ENCODE results near the gene HHLA2. TPM values are rescaled to one million over a fixed set of nuclear protein-coding genes. Genes with fewer than 3 reads are reported as not detected.
"Not testable (repeated sequence)": the region's sequence is repeated elsewhere in the genome, so short reads cannot be mapped to it uniquely, and the experiment has no call there.

The HHLA2 gene
- total RNA-seq, 3 donors from 2014 or later (not counting 1 experiment from before 2014, with no cell fraction given) = 0.09 TPM; not detected in 2

DNA sequence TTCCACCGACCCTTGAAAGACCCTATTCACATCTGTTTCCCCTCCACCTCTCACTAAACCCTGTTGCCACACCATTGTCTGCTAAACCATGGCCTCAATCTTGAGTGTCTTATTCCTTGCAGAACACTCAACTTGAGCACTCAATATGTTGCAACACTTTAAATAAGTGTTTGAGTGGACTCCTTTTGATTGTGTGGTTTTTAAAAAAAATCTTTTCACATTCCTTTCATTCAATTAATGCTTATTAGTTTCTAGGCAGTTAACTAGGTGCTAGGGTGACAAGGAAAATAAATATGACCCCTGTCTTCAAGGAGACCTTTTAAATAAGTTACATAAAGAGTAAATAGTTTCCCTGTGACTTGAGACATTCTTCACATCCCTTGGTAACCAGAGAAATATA lies 13.3 kb upstream of the HHLA2 start:
- Mint-ChIP-seq H3K27ac (no peak overlapping the region), H3K36me3 (peaks cover 20% of the 10 kb centered on the region), H3K4me1 (no peaks in the 10 kb centered on the region), H3K4me3 (no peak overlapping the region), H3K9me3 (peaks cover 6 to 10% of the 10 kb centered on the region in 2 donors), H3K27me3 (ENCODE audit: low read depth in 2 of 2) (peaks cover 0 to 2% of the 10 kb centered on the region in 2 donors)
- H3K27ac ChIP-seq (ENCODE audit: low read length) = no peak overlapping the region
- intact Hi-C loops (cut with micrococcal nuclease) = no loop called here
- H3K4me3 ChIP-seq (ENCODE audit: low read length) = no peak overlapping the region
- TF ChIP-seq, protein P1, sequence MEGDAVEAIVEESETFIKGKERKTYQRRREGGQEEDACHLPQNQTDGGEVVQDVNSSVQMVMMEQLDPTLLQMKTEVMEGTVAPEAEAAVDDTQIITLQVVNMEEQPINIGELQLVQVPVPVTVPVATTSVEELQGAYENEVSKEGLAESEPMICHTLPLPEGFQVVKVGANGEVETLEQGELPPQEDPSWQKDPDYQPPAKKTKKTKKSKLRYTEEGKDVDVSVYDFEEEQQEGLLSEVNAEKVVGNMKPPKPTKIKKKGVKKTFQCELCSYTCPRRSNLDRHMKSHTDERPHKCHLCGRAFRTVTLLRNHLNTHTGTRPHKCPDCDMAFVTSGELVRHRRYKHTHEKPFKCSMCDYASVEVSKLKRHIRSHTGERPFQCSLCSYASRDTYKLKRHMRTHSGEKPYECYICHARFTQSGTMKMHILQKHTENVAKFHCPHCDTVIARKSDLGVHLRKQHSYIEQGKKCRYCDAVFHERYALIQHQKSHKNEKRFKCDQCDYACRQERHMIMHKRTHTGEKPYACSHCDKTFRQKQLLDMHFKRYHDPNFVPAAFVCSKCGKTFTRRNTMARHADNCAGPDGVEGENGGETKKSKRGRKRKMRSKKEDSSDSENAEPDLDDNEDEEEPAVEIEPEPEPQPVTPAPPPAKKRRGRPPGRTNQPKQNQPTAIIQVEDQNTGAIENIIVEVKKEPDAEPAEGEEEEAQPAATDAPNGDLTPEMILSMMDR (IDR thresholded peaks at IDR 0.05) = no peak
- 53% methylated on average over 1 of the region's 1 CpG for WGBS (ENCODE audit: insufficient coverage)
- DNase-seq (no peak), ATAC-seq (no peak)
- no peaks in the 10 kb centered on the region for H3K36me3 ChIP-seq (ENCODE audit: control insufficient read depth, insufficient read depth, low read length)
- peaks cover 14% of the 10 kb centered on the region for H3K9me3 ChIP-seq (ENCODE audit: control insufficient read depth, insufficient read depth, low read length)
- no peaks in the 10 kb centered on the region for H3K4me1 ChIP-seq (ENCODE audit: control insufficient read depth, insufficient read depth, low read length)
- no peaks in the 10 kb centered on the region for H3K27me3 ChIP-seq (ENCODE audit: control insufficient read depth, insufficient read depth, low read length)

DNA sequence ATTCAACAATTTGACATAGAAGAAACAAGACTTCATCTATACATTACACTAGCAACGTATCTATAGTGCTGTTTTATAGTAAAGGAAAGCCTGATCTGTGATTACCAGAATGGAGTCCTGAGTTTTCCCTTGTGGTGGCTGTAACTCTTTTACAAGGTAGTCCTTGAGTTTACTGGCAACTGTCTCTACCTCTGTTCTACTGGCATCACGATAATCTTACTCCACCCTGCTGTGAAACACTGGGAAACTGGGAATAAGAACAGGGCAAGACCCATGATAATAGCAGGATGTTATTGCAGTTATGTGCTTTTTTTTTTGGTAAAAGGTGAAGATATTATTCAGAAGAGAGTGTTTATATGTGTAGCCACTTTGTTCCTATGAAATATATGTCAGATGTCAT lies 12.4 kb upstream of the HHLA2 start:
- no peaks in the 10 kb centered on the region for H3K4me1 ChIP-seq (ENCODE audit: control insufficient read depth, insufficient read depth, low read length)
- peaks cover 0 to 2% of the 10 kb centered on the region in 2 donors for H3K27me3 Mint-ChIP-seq (ENCODE audit: low read depth in 2 of 2)
- no peak overlapping the region for H3K27ac Mint-ChIP-seq
- H3K4me3 Mint-ChIP-seq = no peak overlapping the region
- H3K4me3 ChIP-seq (ENCODE audit: low read length) = no peak overlapping the region
- no peak for DNase-seq
- H3K9me3 Mint-ChIP-seq = peaks cover 2 to 6% of the 10 kb centered on the region in 2 donors
- H3K9me3 ChIP-seq (ENCODE audit: control insufficient read depth, insufficient read depth, low read length) = peaks cover 8% of the 10 kb centered on the region
- no peak overlapping the region for H3K27ac ChIP-seq (ENCODE audit: low read length)
- H3K36me3 Mint-ChIP-seq = peaks cover 15% of the 10 kb centered on the region
- H3K4me1 Mint-ChIP-seq = no peaks in the 10 kb centered on the region
- no peak for ATAC-seq
- WGBS (ENCODE audit: insufficient coverage) = 90% methylated on average over 2 of the region's 2 CpGs
- no peaks in the 10 kb centered on the region for H3K27me3 ChIP-seq (ENCODE audit: control insufficient read depth, insufficient read depth, low read length)
- intact Hi-C loops (cut with micrococcal nuclease) = no loop called here
- no peaks in the 10 kb centered on the region for H3K36me3 ChIP-seq (ENCODE audit: control insufficient read depth, insufficient read depth, low read length)
- TF ChIP-seq, protein P1 (IDR thresholded peaks at IDR 0.05) = no peak

DNA sequence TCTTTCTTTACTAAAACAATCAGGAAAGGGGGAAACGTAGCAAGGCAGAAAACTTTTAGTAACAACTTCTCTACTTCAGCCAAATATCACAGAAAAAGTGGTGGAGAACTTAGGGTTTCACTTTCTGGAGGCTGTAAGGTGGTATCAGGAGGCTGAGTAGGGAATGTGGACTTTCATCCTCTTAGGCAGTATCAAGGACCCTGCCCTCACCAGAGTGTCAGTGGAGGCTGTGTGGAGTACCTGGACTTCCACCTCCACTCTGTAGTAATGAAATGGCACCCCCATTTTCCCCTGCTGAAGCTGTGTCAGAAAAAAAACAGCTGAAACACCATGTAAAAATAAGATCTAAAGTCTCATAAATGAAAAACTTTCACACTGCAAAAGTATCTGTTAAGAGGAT lies 11.2 kb upstream of the HHLA2 start:
- H3K27ac ChIP-seq (ENCODE audit: low read length) = no peak overlapping the region
- Mint-ChIP-seq H3K4me3 (no peak overlapping the region), H3K4me1 (no peaks in the 10 kb centered on the region), H3K9me3 (no peaks in the 10 kb centered on the region), H3K27ac (no peak overlapping the region), H3K27me3 (ENCODE audit: low read depth in 2 of 2) (peaks cover 0 to 2% of the 10 kb centered on the region in 2 donors), H3K36me3 (peaks cover 8% of the 10 kb centered on the region)
- no peak overlapping the region for H3K4me3 ChIP-seq (ENCODE audit: low read length)
- no peaks in the 10 kb centered on the region for H3K36me3 ChIP-seq (ENCODE audit: control insufficient read depth, insufficient read depth, low read length)
- intact Hi-C loops (cut with micrococcal nuclease) = no loop called here
- no peaks in the 10 kb centered on the region for H3K9me3 ChIP-seq (ENCODE audit: control insufficient read depth, insufficient read depth, low read length)
- no CpG with 5 or more reads among the region's 1 CpG for WGBS (ENCODE audit: insufficient coverage)
- no peaks in the 10 kb centered on the region for H3K4me1 ChIP-seq (ENCODE audit: control insufficient read depth, insufficient read depth, low read length)
- ATAC-seq (no peak), DNase-seq (no peak)
- H3K27me3 ChIP-seq (ENCODE audit: control insufficient read depth, insufficient read depth, low read length) = no peaks in the 10 kb centered on the region
- TF ChIP-seq, protein P1 (IDR thresholded peaks at IDR 0.05) = no peak

DNA sequence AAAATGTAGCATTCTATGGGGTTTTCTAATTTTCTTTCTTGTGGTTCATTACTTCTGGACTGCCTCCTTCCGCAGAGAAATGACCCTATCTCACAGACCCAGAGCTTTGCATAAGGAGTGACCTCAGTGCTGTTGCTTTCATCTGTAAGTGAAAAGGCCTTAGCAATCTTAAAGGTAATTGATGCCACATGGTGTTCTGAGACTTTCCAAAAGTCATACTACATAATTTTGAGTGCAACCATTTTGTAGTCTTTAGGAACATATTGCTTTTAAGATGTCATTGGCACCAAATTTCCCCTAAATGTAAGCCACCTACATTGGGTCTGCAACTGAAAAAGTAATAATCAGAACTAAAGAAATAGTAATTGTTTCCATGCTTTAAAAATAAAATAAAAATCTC lies 9.2 kb upstream of the HHLA2 start:
- H3K4me3 ChIP-seq (ENCODE audit: low read length) = no peak overlapping the region
- DNase-seq (no peak), ATAC-seq (no peak)
- Mint-ChIP-seq H3K27me3 (ENCODE audit: low read depth in 2 of 2) (peaks cover 0 to 6% of the 10 kb centered on the region in 2 donors), H3K9me3 (no peaks in the 10 kb centered on the region), H3K36me3 (no peaks in the 10 kb centered on the region), H3K27ac (no peak overlapping the region), H3K4me1 (peaks cover 0 to under 1% of the 10 kb centered on the region in 2 donors), H3K4me3 (no peak overlapping the region)
- TF ChIP-seq, protein P1 (IDR thresholded peaks at IDR 0.05) = no peak
- no CpG with 5 or more reads among the region's 1 CpG for WGBS (ENCODE audit: insufficient coverage)
- intact Hi-C loops (cut with micrococcal nuclease) = no loop called here
- H3K27me3 ChIP-seq (ENCODE audit: control insufficient read depth, insufficient read depth, low read length) = no peaks in the 10 kb centered on the region
- no peaks in the 10 kb centered on the region for H3K9me3 ChIP-seq (ENCODE audit: control insufficient read depth, insufficient read depth, low read length)
- H3K4me1 ChIP-seq (ENCODE audit: control insufficient read depth, insufficient read depth, low read length) = no peaks in the 10 kb centered on the region
- no peaks in the 10 kb centered on the region for H3K36me3 ChIP-seq (ENCODE audit: control insufficient read depth, insufficient read depth, low read length)
- no peak overlapping the region for H3K27ac ChIP-seq (ENCODE audit: low read length)

DNA sequence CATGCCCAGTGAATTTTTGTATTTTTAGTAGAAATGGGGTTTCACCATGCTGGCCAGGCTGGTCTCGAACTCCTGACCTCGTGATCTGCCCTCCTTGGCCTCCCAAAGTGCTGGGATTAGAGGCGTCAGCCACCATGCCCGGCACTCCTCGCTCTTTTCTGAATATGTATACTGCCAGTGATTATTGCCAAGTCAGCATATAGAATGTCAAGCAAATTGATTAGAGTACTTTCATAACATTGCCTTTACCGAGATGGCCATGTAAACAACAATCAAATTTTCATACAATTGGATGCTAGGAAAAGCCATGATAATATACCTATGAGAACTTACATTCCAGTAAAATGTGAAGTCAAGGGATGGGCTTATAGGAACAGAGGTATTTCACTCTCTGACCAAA lies 8.2 kb upstream of the HHLA2 start:
- DNase-seq; H3K4me3 ChIP-seq (ENCODE audit: low read length); H3K27ac ChIP-seq (ENCODE audit: low read length); H3K27ac Mint-ChIP-seq; H3K27me3 ChIP-seq (ENCODE audit: control insufficient read depth, insufficient read depth, low read length); H3K4me3 Mint-ChIP-seq; H3K36me3 Mint-ChIP-seq; H3K9me3 Mint-ChIP-seq; H3K9me3 ChIP-seq (ENCODE audit: control insufficient read depth, insufficient read depth, low read length); intact Hi-C loops (cut with micrococcal nuclease); H3K4me1 ChIP-seq (ENCODE audit: control insufficient read depth, insufficient read depth, low read length); H3K36me3 ChIP-seq (ENCODE audit: control insufficient read depth, insufficient read depth, low read length); ATAC-seq; H3K27me3 Mint-ChIP-seq (ENCODE audit: low read depth in 2 of 2): not testable (repeated sequence)
- peaks cover 0 to 11% of the 10 kb centered on the region in 2 donors for H3K4me1 Mint-ChIP-seq
- WGBS (ENCODE audit: insufficient coverage) = 97% methylated on average over 6 of the region's 6 CpGs
